H1 (cell line): ENCODE data around the gene GPR61. TPM values are rescaled to one million over a fixed set of nuclear protein-coding genes. Genes with fewer than 3 reads are reported as not detected.

Experiments used
- CTCF ChIA-PET: fragments of 300-600 bp; sonication (Branson Sonifier 250); formaldehyde crosslinking; loops from one replicate; lab custom pipeline; 2021; ENCODE audit not compliant: partially characterized antibody; lab: Charles Lee
- POLR2A ChIA-PET: fragments of 300-600 bp; sonication (Branson Sonifier 250); formaldehyde crosslinking; loops from one replicate; lab custom pipeline; 2021; ENCODE audit warnings: inconsistent platforms; ENCODE audit not compliant: partially characterized antibody; lab: Charles Lee
- DNase-seq, 2 experiments: peaks; one replicate each; pipeline versions ENCODE4 v3.0.0 to v3.0.0-alpha.2; 2010 to 2022; ENCODE audit warnings: low spot score in 2 of 2, low read depth in 1 of 2, mixed read lengths in 1 of 2
- FAIRE-seq: peaks from 2 replicates; lab custom pipeline; 2011; peaks lifted over from hg19 to GRCh38; lab: Jason Lieb, UNC
- H2AFZ ChIP-seq: 2 replicates; pipeline ENCODE4 v1.8.1; 2012; ENCODE audit warnings: low read length, inconsistent platforms
- H2AK5ac ChIP-seq: 2 replicates; pipeline ENCODE4 v1.6.1; 2013; ENCODE audit warnings: low read depth, low read length
- H2BK120ac ChIP-seq: replicated peaks from 2 replicates; pipeline ENCODE3; 2013; ENCODE audit warnings: low read depth, low read length, inconsistent platforms
- H2BK12ac ChIP-seq: 2 replicates; pipeline ENCODE4 v1.6.1; 2013; ENCODE audit warnings: low read depth, low read length
- H2BK15ac ChIP-seq: 2 replicates; pipeline ENCODE4 v1.6.1; 2013; ENCODE audit warnings: low read length
- H2BK20ac ChIP-seq: 2 replicates; pipeline ENCODE4 v1.6.1; 2013; ENCODE audit warnings: low read length
- H2BK5ac ChIP-seq: 2 replicates; pipeline ENCODE4 v1.6.1; 2013; ENCODE audit warnings: low read depth, low read length
- H3K14ac ChIP-seq: 2 replicates; pipeline ENCODE4 v1.6.1; 2013; ENCODE audit warnings: inconsistent platforms; ENCODE audit not compliant: insufficient read length
- H3K18ac ChIP-seq: 2 replicates; pipeline ENCODE4 v1.6.1; 2013; ENCODE audit warnings: low read length; ENCODE audit errors: extremely low read depth
- H3K23ac ChIP-seq: 2 replicates; pipeline ENCODE4 v1.6.1; 2013; ENCODE audit warnings: inconsistent platforms; ENCODE audit not compliant: insufficient read length
- H3K23me2 ChIP-seq: 2 replicates; pipeline ENCODE4 v1.6.1; 2013; ENCODE audit warnings: low read depth, low read length
- H3K27ac ChIP-seq: 2 replicates; pipeline ENCODE4 v1.6.1; 2011; ENCODE audit warnings: low read depth, low read length, inconsistent platforms
- H3K27me3 ChIP-seq, 4 experiments: replicated peaks in 1 of 4; 1 replicate in 1 of 4; 2 replicates in 3 of 4; pipeline versions ENCODE4 v1.6.1 to v1.8.1; 2011 to 2013; ENCODE audit warnings: low read length in 3 of 4, mild to moderate bottlenecking in 3 of 4, inconsistent platforms in 2 of 4, mixed read lengths in 2 of 4, moderate library complexity in 1 of 4; ENCODE audit not compliant: control insufficient read depth in 3 of 4, insufficient read depth in 3 of 4; ENCODE audit errors: extremely low read depth in 1 of 4
- H3K36me3 ChIP-seq, 4 experiments: 2 replicates each; pipeline versions ENCODE4 v1.6.1 to v1.8.1; 2011 to 2013; ENCODE audit warnings: mild to moderate bottlenecking in 4 of 4, low read length in 3 of 4, moderate library complexity in 2 of 4, control low read depth in 1 of 4, inconsistent platforms in 1 of 4; ENCODE audit not compliant: insufficient read depth in 4 of 4, control insufficient read depth in 2 of 4
- H3K4ac ChIP-seq: replicated peaks from 2 replicates; pipeline ENCODE3; 2013; ENCODE audit warnings: low read length, low read depth, mixed read lengths, inconsistent platforms; ENCODE audit not compliant: insufficient read length
- H3K4me1 ChIP-seq, 4 experiments: replicated peaks in 1 of 4; 1 replicate in 1 of 4; 2 replicates in 3 of 4; pipeline versions ENCODE4 v1.6.1 to v1.8.1; 2011 to 2013; ENCODE audit warnings: low read length in 3 of 4, inconsistent platforms in 2 of 4, mixed read lengths in 1 of 4; ENCODE audit not compliant: insufficient read depth in 4 of 4, control insufficient read depth in 3 of 4
- H3K4me2 ChIP-seq, 2 experiments: 2 replicates each; pipeline versions ENCODE4 v1.6.1 to v1.8.1; 2011 to 2013; ENCODE audit warnings: low read depth in 2 of 2, low read length in 2 of 2, control low read depth in 1 of 2, inconsistent platforms in 1 of 2, mild to moderate bottlenecking in 1 of 2; ENCODE audit not compliant: insufficient read depth in 1 of 2
- H3K4me3 ChIP-seq, 4 experiments: fragments of 200-600, 300-600 bp in 1 of 4; sonication (generic), shearing (Covaris generic), sonication (Bioruptor Twin) in 1 of 4; 2 replicates each; pipeline versions ENCODE4 v1.5.1 to v1.8.1; 2011 to 2016; ENCODE audit warnings: low read length in 4 of 4, low read depth in 3 of 4, control low read depth in 2 of 4, inconsistent platforms in 2 of 4, mild to moderate bottlenecking in 2 of 4, mixed read lengths in 1 of 4, moderate library complexity in 1 of 4; ENCODE audit not compliant: insufficient read depth in 2 of 4; ENCODE audit errors: extremely low read depth in 1 of 4
- H3K56ac ChIP-seq: replicated peaks from 2 replicates; pipeline ENCODE3; 2013; ENCODE audit warnings: low read depth, mild to moderate bottlenecking, mixed read lengths, low read length, inconsistent platforms; ENCODE audit not compliant: insufficient read length
- H3K79me1 ChIP-seq: 2 replicates; pipeline ENCODE4 v1.6.1; 2013; ENCODE audit warnings: low read depth, low read length, control low read depth
- H3K79me2 ChIP-seq, 2 experiments: 2 replicates each; pipeline versions ENCODE4 v1.6.1 to v1.8.1; 2012 to 2013; ENCODE audit warnings: low read length in 2 of 2, mild to moderate bottlenecking in 2 of 2, inconsistent platforms in 1 of 2; ENCODE audit not compliant: insufficient read depth in 2 of 2, control insufficient read depth in 1 of 2
- H3K9ac ChIP-seq, 4 experiments: replicated peaks in 1 of 4; 1 replicate in 1 of 4; 2 replicates in 3 of 4; pipeline versions ENCODE4 v1.6.1 to v1.8.1; 2011 to 2013; ENCODE audit warnings: low read depth in 3 of 4, low read length in 3 of 4, control low read depth in 2 of 4, mild to moderate bottlenecking in 2 of 4, moderate library complexity in 2 of 4, inconsistent platforms in 1 of 4; ENCODE audit errors: extremely low read depth in 1 of 4
- H3K9me3 ChIP-seq, 2 experiments: 2 replicates each; pipeline versions ENCODE4 v1.6.1 to v1.8.1; 2012 to 2013; ENCODE audit warnings: mild to moderate bottlenecking in 2 of 2, moderate library complexity in 2 of 2, control low read depth in 1 of 2, inconsistent platforms in 1 of 2, low read depth in 1 of 2, low read length in 1 of 2, mixed read lengths in 1 of 2; ENCODE audit not compliant: insufficient read depth in 2 of 2
- H4K20me1 ChIP-seq, 2 experiments: replicated peaks in 1 of 2; 2 replicates each; pipeline versions ENCODE3 to v1.8.1; 2011 to 2013; ENCODE audit warnings: inconsistent platforms in 2 of 2, low read length in 2 of 2, mild to moderate bottlenecking in 1 of 2; ENCODE audit not compliant: insufficient read depth in 2 of 2, control insufficient read depth in 1 of 2
- H4K5ac ChIP-seq: 2 replicates; pipeline ENCODE4 v1.6.1; 2013; ENCODE audit warnings: low read length, low read depth, mixed read lengths, inconsistent platforms; ENCODE audit not compliant: insufficient read length
- H4K8ac ChIP-seq: 2 replicates; pipeline ENCODE4 v1.8.0; 2013; ENCODE audit warnings: mild to moderate bottlenecking, moderate library complexity, low read length, inconsistent platforms; ENCODE audit not compliant: insufficient read depth; ENCODE audit errors: extremely low read depth
- H4K91ac ChIP-seq: replicated peaks from 2 replicates; pipeline ENCODE3; 2013; ENCODE audit warnings: low read length, mixed read lengths, inconsistent platforms; ENCODE audit not compliant: insufficient read length
- ATF2 ChIP-seq: IDR thresholded peaks from 2 replicates; pipeline ENCODE4 v1.6.1; 2012; ENCODE audit warnings: low read length, inconsistent platforms
- ATF3 ChIP-seq: IDR thresholded peaks from 2 replicates; pipeline ENCODE4 v1.6.1; 2011; ENCODE audit warnings: low read depth, mild to moderate bottlenecking, low read length; ENCODE audit not compliant: insufficient read depth
- CBX8 ChIP-seq: fragments of 300-800, 300-1000 bp; sonication (generic); IDR thresholded peaks from 2 replicates; pipeline ENCODE4 v1.7.1; 2016; ENCODE audit warnings: low read depth, low read length, borderline replicate concordance
- CTBP2 ChIP-seq: IDR thresholded peaks from 2 replicates; pipeline ENCODE4 v1.7.0; 2011; ENCODE audit warnings: borderline replicate concordance, mild to moderate bottlenecking, moderate library complexity, mixed read lengths, low read length; ENCODE audit not compliant: insufficient read depth, insufficient read length
- HDAC2 ChIP-seq, 2 experiments: fragments of 300-600 bp in 1 of 2; sonication (generic) in 1 of 2; IDR thresholded peaks; 2 replicates each; pipeline ENCODE4 v1.6.1; 2011 to 2012; ENCODE audit warnings: low read depth in 2 of 2, low read length in 2 of 2, mild to moderate bottlenecking in 2 of 2, moderate library complexity in 2 of 2, borderline replicate concordance in 1 of 2, inconsistent platforms in 1 of 2
- KDM4A ChIP-seq: IDR thresholded peaks from one replicate; pipeline ENCODE4 v1.7.1; 2012; ENCODE audit warnings: low read depth, mild to moderate bottlenecking, moderate library complexity, low read length, inconsistent platforms; ENCODE audit not compliant: severe bottlenecking
- NANOG ChIP-seq: IDR thresholded peaks from 2 replicates; pipeline ENCODE4 v1.6.1; 2011; ENCODE audit warnings: low read length, low read depth, mild to moderate bottlenecking, inconsistent platforms; ENCODE audit not compliant: insufficient read depth, poor library complexity, severe bottlenecking
- SAP30 ChIP-seq: fragments of 300-600 bp; sonication (generic); IDR thresholded peaks from 2 replicates; pipeline ENCODE4 v1.7.1; 2012; ENCODE audit warnings: low read length, moderate library complexity, mild to moderate bottlenecking, inconsistent platforms; ENCODE audit not compliant: insufficient read depth, insufficient replicate concordance
- WGBS, 2 experiments: shearing (Covaris generic) in 1 of 2; methylation state at CpG; one replicate each; pipeline versions ENCODE4 v1.1.6 to v1.1.7; 2013 to 2015; ENCODE audit warnings: low lambda C conversion rate in 2 of 2, mixed read lengths in 2 of 2, inconsistent platforms in 1 of 2, low coverage in 1 of 2, missing lambda C conversion rate in 1 of 2; ENCODE audit not compliant: insufficient replicate concordance in 2 of 2, insufficient coverage in 1 of 2, insufficient read length in 1 of 2; ENCODE audit errors: extremely low coverage in 1 of 2, missing lambda C conversion rate in 1 of 2; 5-methylcytosine and 5-hydroxymethylcytosine counted together
- polyA plus RNA-seq, 7 experiments: library from polyadenylated mRNA; depleted of rRNA in 3 of 7; stranded (reverse) in 5 of 7; unstranded in 2 of 7; fragments of >200 nt in 5 of 7; fragments of 200-250 nt in 2 of 7; gene quantifications; 1 replicate in 5 of 7; 2 replicates in 1 of 7; 4 replicates in 1 of 7; pipeline versions ENCODE4 v1.2.1 to v1.2.3, GENCODE V29; 2011 to 2013; ENCODE audit warnings: missing spikeins in 2 of 7, mixed read lengths in 2 of 7
- total RNA-seq: library from RNA; stranded (reverse); fragmentation: NEBNext Ultra II Directional; extraction: Animal tissue kit (Norgen Biotek cat#: 25700); gene quantifications from 2 replicates; pipeline ENCODE4 v1.2.1, GENCODE V29; 2021

GPR61 gene
- total and polyA plus RNA-seq, 2 of the 8 experiments (the other 6 are each of a cell fraction or from before 2014, with no cell fraction given) = 0.41 to 0.53 TPM

GRCh38 chr1:109504974-109505373 lies 34.7 kb upstream of the GPR61 start:
- H2BK15ac ChIP-seq = no peak overlapping the region
- H4K91ac ChIP-seq = no peak overlapping the region
- CTCF ChIA-PET = interaction anchor here (1.0 to 43.7 kb wide), 6 partner anchors 4 to 135 kb away, joined by 3 to 1755 read pairs (median 335); partner anchors contain the start of genes AMIGO1, ATXN7L2, CYB561D1 and GNAI3
- no peak overlapping the region for H2AK5ac ChIP-seq
- no peak overlapping the region for H3K4me3 ChIP-seq
- WGBS, 2 experiments = 76% methylated on average over 1 of the region's 1 CpG; no CpG with 5 or more reads in 1 of the 2 experiments
- no peak overlapping the region for H4K8ac ChIP-seq
- H2BK5ac ChIP-seq = no peak overlapping the region
- H3K79me2 ChIP-seq = no peaks in the 10 kb centered on the region
- peaks cover 2 to 8% of the 10 kb centered on the region in 2 experiments for H4K20me1 ChIP-seq
- H2BK120ac ChIP-seq = no peak overlapping the region
- no peaks in the 10 kb centered on the region for H3K9me3 ChIP-seq
- H3K27me3 ChIP-seq = peaks cover 0 to 8% (median 8%) of the 10 kb centered on the region in 4 experiments; a peak in 3 of 7 replicates
- H3K9ac ChIP-seq = no peak overlapping the region
- H3K4me2 ChIP-seq = no peak overlapping the region
- no peak overlapping the region for H2AFZ ChIP-seq
- H3K18ac ChIP-seq = no peak overlapping the region
- H3K4me1 ChIP-seq = peaks cover 0 to 3% (median under 1%) of the 10 kb centered on the region in 4 experiments; a peak in 1 of 7 replicates
- DNase-seq = no peak
- H4K5ac ChIP-seq = no peak overlapping the region
- H3K36me3 ChIP-seq = peaks cover 0 to 2% (median 0%) of the 10 kb centered on the region in 4 experiments; a peak in 2 of 8 replicates
- H2BK20ac ChIP-seq = no peak overlapping the region
- H3K23me2 ChIP-seq = peaks cover 5% of the 10 kb centered on the region; the same call in 1 of the 2 replicates
- no peak overlapping the region for H3K4ac ChIP-seq
- H3K23ac ChIP-seq = no peak overlapping the region
- POLR2A ChIA-PET = interaction anchor here (0.9 to 1.3 kb wide), 3 partner anchors 7 to 12 kb away, joined by 3 to 4 read pairs (median 3); partner anchors contain the start of gene CYB561D1
- no peak overlapping the region for H2BK12ac ChIP-seq
- H3K14ac ChIP-seq = no peak overlapping the region
- H3K27ac ChIP-seq = no peak overlapping the region
- no peak overlapping the region for H3K56ac ChIP-seq
- no peak for FAIRE-seq
- H3K79me1 ChIP-seq = no peaks in the 10 kb centered on the region
- no peak for TF ChIP-seq ATF2
- TF ChIP-seq HDAC2 (IDR thresholded peaks at IDR 0.05; ENCODE audit: borderline replicate concordance in 1 of 2, low read depth in 2 of 2, low read length in 2 of 2) = no peak
- TF ChIP-seq KDM4A = no peak
- TF ChIP-seq ATF3 = no peak
- TF ChIP-seq SAP30 = no peak
- TF ChIP-seq NANOG = no peak
- no peak for TF ChIP-seq CBX8
- no peak for TF ChIP-seq CTBP2
